WTC11 (cell line): ENCODE results near the gene KIF20B. TPM values are rescaled to one million over a fixed set of nuclear protein-coding genes. Genes with fewer than 3 reads are reported as not detected.

Experiments used
- total RNA-seq: library from RNA; stranded (reverse); gene quantifications from 3 replicates; pipeline ENCODE4 v1.2.3, GENCODE V29; 2021

KIF20B gene
- total RNA-seq, 1 experiment from 2014 or later: 70.2 TPM

Other genes with a start within 250 kb of the KIF20B start
- 8.0 to 10.9 TPM (median 8.3 TPM) in 3 replicates for gene SLC16A12, start 166.0 kb upstream of the KIF20B start, total RNA-seq
- 24.9 to 25.8 TPM (median 25.7 TPM) in 3 replicates for gene PANK1, start 56.3 kb upstream of the KIF20B start, total RNA-seq